Measurements from ENCODE around the gene CTSV. TPM values are rescaled to one million over a fixed set of nuclear protein-coding genes. Genes with fewer than 3 reads are reported as not detected.
"Not testable (repeated sequence)": the region's sequence is repeated elsewhere in the genome, so short reads cannot be mapped to it uniquely, and the experiment has no call there.

Gene CTSV
- total RNA-seq = 100 to 1,000 TPM in 2 of 4 donors, 10 to 100 TPM in 2; 49.1 to 208 (median 93.4) TPM

DNA sequence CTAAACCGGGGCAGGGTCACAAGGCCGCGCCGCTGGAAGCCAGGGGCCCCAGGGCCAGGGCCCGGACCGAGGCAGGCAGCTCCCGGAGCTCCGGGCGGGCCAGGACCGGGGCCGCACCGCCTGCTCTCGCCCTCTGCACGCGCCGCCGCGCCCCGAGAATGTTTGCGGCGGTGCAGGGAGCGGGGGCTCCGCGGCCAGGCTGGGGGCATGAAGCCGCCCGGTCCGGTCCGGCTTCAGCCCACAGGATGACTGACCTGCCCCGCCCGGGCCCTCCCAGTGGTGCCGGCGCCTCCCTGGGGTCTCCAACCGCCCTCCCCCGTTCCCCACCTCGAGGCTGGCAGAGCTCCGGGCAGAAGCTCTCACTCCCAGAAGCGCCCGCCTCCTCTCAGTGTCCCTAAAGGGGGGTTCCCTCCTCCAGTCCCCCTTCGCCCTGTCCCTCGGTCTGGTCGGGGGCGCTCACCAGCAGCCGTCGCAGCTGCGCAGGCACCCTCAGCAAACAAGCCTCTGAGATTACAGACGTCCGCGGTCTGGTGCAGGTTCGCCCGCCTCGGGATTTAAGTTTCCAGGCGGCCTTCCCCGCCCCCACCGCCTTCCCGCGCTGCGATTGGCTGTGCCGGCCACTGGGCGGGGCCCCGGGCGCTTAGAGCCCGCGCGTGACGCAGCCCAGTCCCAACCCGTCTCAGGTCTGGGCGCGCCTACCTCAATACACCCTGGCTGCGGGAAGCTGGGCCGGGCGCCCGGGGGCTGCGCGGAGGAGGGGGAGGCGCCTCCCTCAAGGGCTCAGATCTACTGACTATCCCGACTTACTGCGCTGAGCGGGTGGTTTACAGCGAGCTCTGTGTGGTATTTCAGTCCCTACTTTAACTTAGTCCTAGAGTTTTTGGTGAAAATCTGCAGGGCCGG, at the start of gene CTSV:
CTSV (minus strand) TSS at position 532 of the 903 bp plus-strand sequence. CDS start 1,099 bp downstream, outside the sequence.
- intact Hi-C loops (cut with DNase I; ENCODE audit: low total_unique reads) = no loop called here
- DNase-seq (ENCODE audit: low spot score in 2 of 2) = peak; percentile 83 to 96
- peak within 1 kb of the TSS; percentile 23 for H3K4me3 ChIP-seq (ENCODE audit: low read depth, poor library complexity, severe bottlenecking)
- 1% methylated on average over 14 to 52 of the region's 80 CpGs for WGBS, 2 donors
- TF ChIP-seq, protein P1, sequence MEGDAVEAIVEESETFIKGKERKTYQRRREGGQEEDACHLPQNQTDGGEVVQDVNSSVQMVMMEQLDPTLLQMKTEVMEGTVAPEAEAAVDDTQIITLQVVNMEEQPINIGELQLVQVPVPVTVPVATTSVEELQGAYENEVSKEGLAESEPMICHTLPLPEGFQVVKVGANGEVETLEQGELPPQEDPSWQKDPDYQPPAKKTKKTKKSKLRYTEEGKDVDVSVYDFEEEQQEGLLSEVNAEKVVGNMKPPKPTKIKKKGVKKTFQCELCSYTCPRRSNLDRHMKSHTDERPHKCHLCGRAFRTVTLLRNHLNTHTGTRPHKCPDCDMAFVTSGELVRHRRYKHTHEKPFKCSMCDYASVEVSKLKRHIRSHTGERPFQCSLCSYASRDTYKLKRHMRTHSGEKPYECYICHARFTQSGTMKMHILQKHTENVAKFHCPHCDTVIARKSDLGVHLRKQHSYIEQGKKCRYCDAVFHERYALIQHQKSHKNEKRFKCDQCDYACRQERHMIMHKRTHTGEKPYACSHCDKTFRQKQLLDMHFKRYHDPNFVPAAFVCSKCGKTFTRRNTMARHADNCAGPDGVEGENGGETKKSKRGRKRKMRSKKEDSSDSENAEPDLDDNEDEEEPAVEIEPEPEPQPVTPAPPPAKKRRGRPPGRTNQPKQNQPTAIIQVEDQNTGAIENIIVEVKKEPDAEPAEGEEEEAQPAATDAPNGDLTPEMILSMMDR (IDR thresholded peaks at IDR 0.05) = no peak
- no peak for TF ChIP-seq POLR2A (IDR thresholded peaks at IDR 0.05)

GRCh38 chr9:97087668-97088215, 48.8 kb upstream of the CTSV start:
- DNase-seq (ENCODE audit: low spot score in 2 of 2); intact Hi-C loops (cut with DNase I; ENCODE audit: low total_unique reads); H3K4me3 ChIP-seq (ENCODE audit: low read depth, poor library complexity, severe bottlenecking): not testable (repeated sequence)
- 57 to 84% methylated on average over 3 of the region's 3 CpGs for WGBS, 2 donors

GRCh38 chr9:97084562-97084991, 45.6 kb upstream of the CTSV start:
- 85% methylated on average over 6 of the region's 6 CpGs for WGBS, 2 donors
- H3K4me3 ChIP-seq (ENCODE audit: low read depth, poor library complexity, severe bottlenecking); intact Hi-C loops (cut with DNase I; ENCODE audit: low total_unique reads); DNase-seq (ENCODE audit: low spot score in 2 of 2): not testable (repeated sequence)

- H3K4me3 ChIP-seq (ENCODE audit: low read depth, poor library complexity, severe bottlenecking) = no peak overlapping the region
- DNase-seq (ENCODE audit: low spot score in 2 of 2) = no peak
- 69 to 71% methylated on average over 23 to 25 of the region's 25 CpGs for WGBS, 2 donors
- TF ChIP-seq POLR2A (IDR thresholded peaks at IDR 0.05) = no peak
- TF ChIP-seq, protein P1 (IDR thresholded peaks at IDR 0.05) = no peak
- intact Hi-C loops (cut with DNase I; ENCODE audit: low total_unique reads) = no loop called here
Measured at GRCh38 chr9:97078362-97078761, 39.4 kb upstream of the CTSV start.

DNA sequence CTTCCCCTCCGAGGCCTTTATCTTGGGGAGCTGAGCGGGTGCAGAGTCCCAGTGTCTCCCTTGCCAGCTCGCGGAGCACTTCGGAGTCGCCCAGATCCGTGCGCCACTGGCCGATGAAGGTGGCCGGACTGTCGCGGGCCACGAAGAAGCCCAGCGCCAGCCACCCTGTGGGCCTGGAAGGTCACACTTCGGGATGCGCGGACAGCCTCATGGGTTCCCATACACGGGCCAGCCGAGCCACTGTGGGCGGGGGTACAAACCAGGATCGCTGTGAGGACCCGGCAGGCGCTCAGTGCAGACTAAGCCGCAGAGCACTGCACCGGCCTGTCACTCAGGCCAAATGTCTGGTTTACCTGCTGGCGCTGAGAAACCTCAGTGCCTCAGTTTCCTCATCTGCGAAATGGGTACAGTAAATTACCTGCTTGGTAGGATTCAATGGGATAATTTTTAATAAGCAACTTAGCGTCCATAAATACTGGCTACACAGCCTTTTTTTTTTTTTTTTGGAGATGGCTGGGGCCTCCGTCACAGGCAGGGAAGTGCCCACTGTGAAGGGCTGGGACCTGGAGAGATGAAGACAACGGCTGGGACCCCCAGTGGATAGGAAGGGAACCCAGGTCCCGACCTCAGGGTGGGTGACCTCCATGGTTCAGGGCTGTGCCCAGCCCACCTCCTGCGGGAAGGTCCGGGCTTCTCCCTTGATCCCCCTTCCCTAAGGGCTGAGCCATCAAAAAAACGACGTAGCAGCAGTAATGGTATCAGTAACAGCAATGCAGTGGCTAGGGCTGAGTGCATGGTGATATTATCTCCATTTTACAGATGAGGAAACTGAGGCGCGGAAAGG, 38.7 kb upstream of the CTSV start:
- intact Hi-C loops (cut with DNase I; ENCODE audit: low total_unique reads) = no loop called here
- TF ChIP-seq, protein P1 (IDR thresholded peaks at IDR 0.05) = no peak
- no peak for TF ChIP-seq POLR2A (IDR thresholded peaks at IDR 0.05)
- H3K4me3 ChIP-seq (ENCODE audit: low read depth, poor library complexity, severe bottlenecking) = no peak overlapping the region
- DNase-seq (ENCODE audit: low spot score in 2 of 2) = no peak
- 66 to 67% methylated on average over 30 to 34 of the region's 37 CpGs for WGBS, 2 donors

GRCh38 chr9:97076731-97077451, 37.9 kb upstream of the CTSV start:
- intact Hi-C loops (cut with DNase I; ENCODE audit: low total_unique reads); DNase-seq (ENCODE audit: low spot score in 2 of 2); H3K4me3 ChIP-seq (ENCODE audit: low read depth, poor library complexity, severe bottlenecking): not testable (repeated sequence)
- WGBS, 2 donors = 12 to 40% methylated on average over 16 to 18 of the region's 56 CpGs

Measured in lower leg skin (tissue), 4 donors.